ENCODE measurements around the gene PARM1. TPM values are rescaled to one million over a fixed set of nuclear protein-coding genes. Genes with fewer than 3 reads are reported as not detected.

PARM1 gene
- total RNA-seq, 4 donors from 2014 or later: 22.6 to 116 (median 45.5) TPM

DNA sequence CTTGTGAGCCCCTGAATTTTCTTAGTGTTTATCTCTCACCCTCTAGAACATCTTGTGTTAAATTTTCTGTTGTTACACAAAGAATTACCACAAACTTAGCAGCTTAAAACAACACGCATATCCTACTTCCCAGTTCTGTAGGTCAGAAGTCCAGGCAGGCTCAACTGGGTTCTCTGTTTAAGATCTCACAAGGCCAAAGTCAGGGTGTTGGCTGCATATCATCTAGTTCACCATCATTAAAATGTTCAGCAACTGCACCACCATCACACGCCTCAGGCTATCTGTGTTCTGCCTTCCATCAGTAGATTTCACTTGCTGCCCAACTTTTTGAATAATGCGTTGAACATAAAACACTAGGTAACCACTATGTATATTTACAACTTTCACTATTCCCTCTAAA lies 130.5 kb downstream of the PARM1 start:
- intact Hi-C loops (cut with DNase I; ENCODE audit: low total_unique reads): no loop called here
- H3K36me3 ChIP-seq: no peaks in the 10 kb centered on the region
- no peaks in the 10 kb centered on the region for H3K27me3 ChIP-seq

DNA sequence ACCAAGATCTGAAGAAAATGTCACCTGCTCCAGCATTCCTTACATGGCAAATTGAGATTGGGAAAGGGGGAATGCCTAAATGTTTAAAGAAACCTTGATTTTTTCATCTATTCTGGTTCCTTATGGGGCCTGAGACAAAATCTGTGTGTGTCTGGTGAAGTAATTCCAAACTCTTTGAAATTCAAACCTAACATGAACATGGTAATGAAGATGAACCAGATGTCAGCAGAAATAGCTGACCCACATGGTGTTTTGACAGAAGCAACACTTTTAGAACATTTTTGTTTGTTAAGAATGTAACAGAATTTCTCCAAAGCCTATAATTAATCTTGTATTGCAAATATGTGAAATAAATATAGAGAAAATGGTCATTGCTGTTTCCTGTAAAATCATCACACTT lies 133.0 kb downstream of the PARM1 start:
- no peaks in the 10 kb centered on the region for H3K4me1 ChIP-seq
- H3K4me3 ChIP-seq: no peak overlapping the region
- no peaks in the 10 kb centered on the region for H3K36me3 ChIP-seq
- intact Hi-C loops (cut with DNase I; ENCODE audit: low total_unique reads): no loop called here
- H3K9me3 ChIP-seq: no peaks in the 10 kb centered on the region
- TF ChIP-seq, protein P1, sequence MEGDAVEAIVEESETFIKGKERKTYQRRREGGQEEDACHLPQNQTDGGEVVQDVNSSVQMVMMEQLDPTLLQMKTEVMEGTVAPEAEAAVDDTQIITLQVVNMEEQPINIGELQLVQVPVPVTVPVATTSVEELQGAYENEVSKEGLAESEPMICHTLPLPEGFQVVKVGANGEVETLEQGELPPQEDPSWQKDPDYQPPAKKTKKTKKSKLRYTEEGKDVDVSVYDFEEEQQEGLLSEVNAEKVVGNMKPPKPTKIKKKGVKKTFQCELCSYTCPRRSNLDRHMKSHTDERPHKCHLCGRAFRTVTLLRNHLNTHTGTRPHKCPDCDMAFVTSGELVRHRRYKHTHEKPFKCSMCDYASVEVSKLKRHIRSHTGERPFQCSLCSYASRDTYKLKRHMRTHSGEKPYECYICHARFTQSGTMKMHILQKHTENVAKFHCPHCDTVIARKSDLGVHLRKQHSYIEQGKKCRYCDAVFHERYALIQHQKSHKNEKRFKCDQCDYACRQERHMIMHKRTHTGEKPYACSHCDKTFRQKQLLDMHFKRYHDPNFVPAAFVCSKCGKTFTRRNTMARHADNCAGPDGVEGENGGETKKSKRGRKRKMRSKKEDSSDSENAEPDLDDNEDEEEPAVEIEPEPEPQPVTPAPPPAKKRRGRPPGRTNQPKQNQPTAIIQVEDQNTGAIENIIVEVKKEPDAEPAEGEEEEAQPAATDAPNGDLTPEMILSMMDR (IDR thresholded peaks at IDR 0.05): no peak
- no peak for TF ChIP-seq POLR2A (IDR thresholded peaks at IDR 0.05)
- no peak overlapping the region for H3K27ac ChIP-seq
- DNase-seq: no peak
- H3K27me3 ChIP-seq: no peaks in the 10 kb centered on the region

More for the DNA sequence above, 130.5 kb downstream of the PARM1 start:
- no peak for TF ChIP-seq POLR2A (IDR thresholded peaks at IDR 0.05)
- TF ChIP-seq, protein P1 (IDR thresholded peaks at IDR 0.05): no peak
- Histone ChIP-seq H3K9me3 (no peaks in the 10 kb centered on the region), H3K4me3 (no peak overlapping the region), H3K27ac (no peak overlapping the region), H3K4me1 (no peaks in the 10 kb centered on the region)
- DNase-seq: no peak

DNA sequence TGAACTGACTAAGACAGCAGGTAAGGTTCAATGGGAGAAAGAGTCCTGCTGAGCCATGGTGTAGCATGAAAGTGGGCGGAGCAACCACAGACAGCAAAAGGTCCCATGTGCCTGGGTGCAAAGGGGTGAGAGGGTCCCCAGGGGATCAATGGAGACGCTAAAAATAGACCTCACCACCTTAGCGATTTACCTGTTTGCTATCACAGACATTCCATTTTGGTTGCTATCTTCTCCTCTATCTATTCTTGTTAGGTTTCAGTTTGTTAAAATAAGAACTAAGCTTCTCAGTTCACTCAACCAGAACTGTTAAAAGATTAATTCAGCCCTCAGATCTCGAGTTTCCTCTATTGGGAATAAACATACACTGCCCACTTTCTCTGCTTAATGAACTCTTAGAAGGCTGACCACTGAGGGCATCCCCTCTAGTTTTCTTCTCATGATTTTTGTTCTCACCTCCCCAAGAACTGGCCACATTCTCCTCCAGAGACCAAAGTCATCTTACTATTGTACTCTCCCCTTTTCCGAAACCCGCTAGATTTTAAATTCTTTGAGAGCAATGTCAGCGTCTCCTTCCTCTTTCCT lies 136.7 kb downstream of the PARM1 start:
- Histone ChIP-seq H3K4me3 (no peak overlapping the region), H3K27ac (no peak overlapping the region), H3K4me1 (no peaks in the 10 kb centered on the region), H3K9me3 (no peaks in the 10 kb centered on the region), H3K36me3 (no peaks in the 10 kb centered on the region), H3K27me3 (no peaks in the 10 kb centered on the region)
- no peak for DNase-seq
- TF ChIP-seq, protein P1 (IDR thresholded peaks at IDR 0.05): no peak
- no peak for TF ChIP-seq POLR2A (IDR thresholded peaks at IDR 0.05)
- intact Hi-C loops (cut with DNase I; ENCODE audit: low total_unique reads): no loop called here

DNA sequence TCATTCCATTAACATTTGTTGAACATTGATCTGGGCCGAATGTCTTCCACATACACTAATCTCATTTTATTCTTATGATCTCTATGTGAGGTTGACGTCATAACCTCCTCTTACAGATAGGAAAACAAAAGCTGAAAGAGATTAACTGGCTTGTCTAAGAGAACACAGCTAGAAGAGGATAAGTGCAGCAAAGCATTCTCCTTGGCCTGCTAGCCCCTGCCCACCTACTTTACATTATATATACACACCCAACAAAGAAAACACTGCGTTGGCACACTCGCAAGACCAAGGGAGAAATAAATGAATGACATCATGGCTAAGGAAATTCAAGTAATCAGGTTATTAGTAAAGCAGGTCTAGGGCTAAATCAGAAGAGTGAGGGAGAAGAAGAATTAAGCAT lies 138.4 kb downstream of the PARM1 start:
- Histone ChIP-seq H3K36me3 (no peaks in the 10 kb centered on the region), H3K4me3 (no peak overlapping the region), H3K27me3 (no peaks in the 10 kb centered on the region), H3K27ac (no peak overlapping the region), H3K9me3 (no peaks in the 10 kb centered on the region), H3K4me1 (no peaks in the 10 kb centered on the region)
- intact Hi-C loops (cut with DNase I; ENCODE audit: low total_unique reads): no loop called here
- DNase-seq: no peak
- TF ChIP-seq POLR2A (IDR thresholded peaks at IDR 0.05): no peak
- TF ChIP-seq, protein P1 (IDR thresholded peaks at IDR 0.05): no peak

DNA sequence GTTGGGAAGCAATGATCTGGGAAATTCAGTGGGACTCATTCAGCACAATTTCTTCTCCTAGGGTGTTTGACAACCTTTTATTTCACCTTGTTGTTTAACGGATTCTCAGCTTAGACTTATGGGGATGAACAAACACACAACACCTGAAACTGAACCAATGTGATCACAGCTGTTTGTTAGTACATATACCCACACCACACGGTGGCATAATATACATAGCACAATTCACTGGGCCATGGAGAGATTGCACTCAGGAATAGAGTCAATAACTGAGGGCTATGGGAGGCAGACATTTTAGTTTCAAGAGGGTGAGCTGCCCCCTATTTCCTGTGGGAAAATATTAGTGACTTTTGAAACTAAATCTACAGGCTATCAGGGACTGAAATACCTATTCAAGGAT lies 148.0 kb downstream of the PARM1 start:
- intact Hi-C loops (cut with DNase I; ENCODE audit: low total_unique reads): no loop called here
- TF ChIP-seq, protein P1 (IDR thresholded peaks at IDR 0.05): no peak
- no peak for TF ChIP-seq POLR2A (IDR thresholded peaks at IDR 0.05)
- Histone ChIP-seq H3K36me3 (no peaks in the 10 kb centered on the region), H3K4me1 (no peaks in the 10 kb centered on the region), H3K27me3 (no peaks in the 10 kb centered on the region), H3K27ac (no peak overlapping the region), H3K9me3 (no peaks in the 10 kb centered on the region), H3K4me3 (no peak overlapping the region)
- DNase-seq: no peak
